HUDEP-2 (cell line): ENCODE measurements around the gene RAI2.

Experiments used
- DNase-seq, 76 experiments: peaks; one replicate each; lab custom pipeline; 2025; ENCODE audit not compliant: unreplicated experiment in 76 of 76; lab: John Stamatoyannopoulos, UW

Gene RAI2

DNA sequence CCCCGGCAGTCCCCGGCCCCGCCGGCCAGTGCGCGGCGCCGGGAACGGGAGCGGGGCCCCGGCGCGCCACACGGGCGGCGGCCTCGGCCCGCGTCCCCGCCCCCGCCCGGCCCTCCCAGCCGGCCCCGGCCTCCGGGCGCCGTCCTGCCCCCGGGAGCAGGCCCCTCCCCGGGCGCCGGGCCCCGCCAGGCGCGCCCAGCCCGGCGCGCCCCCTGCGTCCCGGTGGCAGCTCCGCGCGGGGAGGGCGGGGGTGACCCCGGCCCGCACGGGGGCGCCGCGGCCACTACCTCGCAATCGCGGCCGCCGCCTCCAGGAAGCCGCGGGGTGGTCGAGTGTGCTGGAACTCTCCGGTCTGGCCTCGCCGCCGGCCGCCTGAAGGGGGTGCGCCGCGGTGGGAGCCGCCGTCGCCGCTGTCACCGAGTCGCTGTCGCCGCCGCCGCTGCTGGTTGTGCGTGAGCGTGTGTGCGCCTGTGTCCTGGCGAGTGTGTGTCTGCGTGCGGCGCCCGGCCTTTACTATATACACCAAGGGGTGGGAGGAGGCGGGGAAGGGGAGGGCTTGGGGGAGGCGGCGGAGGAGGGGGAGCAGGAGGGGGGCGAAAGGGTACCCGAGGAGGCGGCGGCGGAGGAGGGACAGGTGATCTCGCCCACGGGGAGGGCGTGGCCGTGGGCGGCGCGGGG is at the start of gene RAI2:
Gene RAI2, minus strand, starts transcription at position 488 of the 678 bp plus-strand sequence. CDS start 59,288 bp downstream, outside the sequence.
- no peak for DNase-seq

DNA sequence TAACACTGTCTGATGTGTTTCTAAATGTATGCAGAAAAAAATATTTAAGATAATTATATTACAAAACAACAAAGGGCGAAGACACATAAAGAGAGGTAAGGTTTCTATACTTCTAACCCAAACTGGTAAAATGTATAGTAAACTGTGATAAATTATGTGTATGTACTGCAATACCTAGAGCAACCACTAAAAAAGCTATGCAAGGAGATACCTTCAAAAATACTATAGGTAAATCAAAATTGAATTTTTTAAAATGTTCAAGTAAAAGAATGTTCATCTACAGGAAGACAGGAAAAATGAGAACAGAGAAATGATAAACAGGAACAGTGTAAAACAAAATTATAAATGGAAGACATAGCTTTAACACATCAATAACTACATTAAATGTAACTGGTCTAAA is 27.3 kb upstream of the RAI2 start:
- no peak for DNase-seq

DNA sequence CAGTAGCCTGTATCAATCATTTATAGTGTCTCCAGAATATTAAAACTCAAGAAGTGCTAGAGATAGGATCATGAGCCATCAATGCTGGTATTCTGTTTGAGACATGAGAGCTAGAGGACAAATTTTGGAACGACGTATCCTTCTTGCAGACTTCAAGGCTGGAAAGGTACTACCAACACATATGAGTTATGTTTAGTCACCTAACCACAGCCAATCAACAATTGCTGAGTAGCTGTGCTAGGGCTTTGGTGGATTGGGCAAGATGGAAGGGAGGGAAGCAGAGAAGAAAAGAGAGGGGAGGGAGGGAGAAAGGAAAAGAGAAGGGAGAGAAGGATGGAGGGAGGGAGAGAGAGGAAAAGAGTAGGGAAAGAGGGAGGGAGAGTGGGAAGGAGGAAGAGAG is 21.6 kb upstream of the RAI2 start:
- no peak for DNase-seq

DNA sequence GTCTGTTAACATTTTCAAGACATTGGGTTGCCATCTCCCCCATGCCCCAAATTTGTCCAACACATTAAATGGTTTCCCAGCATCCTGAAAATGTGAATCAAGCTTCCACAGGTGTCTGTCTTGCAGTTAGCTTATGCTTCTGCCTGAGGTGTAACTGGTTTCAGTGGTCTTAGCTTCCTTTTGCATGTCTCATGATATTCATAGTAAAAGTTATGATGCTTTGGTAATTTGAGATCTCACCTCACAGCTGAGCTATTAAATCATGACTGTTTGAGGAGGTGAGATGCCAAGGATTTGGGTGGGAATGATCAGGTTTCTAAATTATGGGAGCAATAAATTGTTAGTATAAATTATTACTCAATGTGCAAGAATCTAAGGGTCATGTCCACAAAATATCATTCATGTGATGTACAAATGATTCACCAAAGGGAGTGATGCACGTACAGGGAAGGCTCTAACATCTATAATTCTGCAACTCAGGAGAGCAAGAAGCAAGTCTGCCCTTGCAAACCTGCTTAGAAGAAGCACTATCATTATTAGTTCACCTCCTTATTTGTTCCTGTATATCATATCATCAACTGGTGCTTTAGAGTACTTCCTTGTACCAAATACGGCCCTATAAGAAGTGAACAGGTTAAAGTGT is 17.1 kb upstream of the RAI2 start:
- no peak for DNase-seq

DNA sequence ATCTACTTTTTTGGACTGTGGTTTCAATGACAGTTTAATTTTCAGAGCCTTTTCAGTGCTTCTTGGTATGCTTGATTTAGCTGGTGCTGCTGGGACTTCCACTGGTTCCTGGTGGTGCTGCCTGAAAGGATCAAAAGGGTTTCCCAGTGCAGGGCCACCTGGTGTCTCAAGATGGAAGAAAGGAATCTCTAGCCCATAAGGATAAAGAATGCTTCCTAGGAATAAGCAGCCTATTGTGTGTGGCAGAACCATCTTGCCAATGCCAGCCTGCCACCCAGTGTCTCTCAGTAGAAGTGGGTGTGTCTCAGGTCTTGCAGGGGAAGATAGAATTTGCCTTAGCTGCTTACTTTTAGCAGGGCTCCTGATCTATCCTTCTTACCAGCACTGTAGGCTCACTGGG is 15.0 kb upstream of the RAI2 start:
- DNase-seq, result no peak

DNA sequence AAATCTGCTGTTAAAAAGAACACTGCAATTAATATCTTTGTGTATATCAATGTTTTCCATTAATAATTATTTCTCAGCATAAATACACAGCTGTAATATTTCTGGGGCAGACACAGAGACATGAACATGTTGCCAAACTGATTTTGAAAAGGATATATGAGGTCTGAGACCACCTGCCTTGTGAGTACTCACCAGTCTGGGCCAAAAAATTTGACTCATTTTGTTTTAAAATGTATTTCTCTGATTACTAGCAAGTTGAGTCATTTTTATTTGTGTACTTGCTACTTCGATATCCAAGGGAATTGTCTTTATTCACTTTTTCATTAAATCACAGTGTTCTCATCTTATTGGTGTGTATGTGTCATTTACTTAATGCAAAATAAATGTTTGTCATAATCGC is 8.5 kb upstream of the RAI2 start:
- DNase-seq, result no peak

DNA sequence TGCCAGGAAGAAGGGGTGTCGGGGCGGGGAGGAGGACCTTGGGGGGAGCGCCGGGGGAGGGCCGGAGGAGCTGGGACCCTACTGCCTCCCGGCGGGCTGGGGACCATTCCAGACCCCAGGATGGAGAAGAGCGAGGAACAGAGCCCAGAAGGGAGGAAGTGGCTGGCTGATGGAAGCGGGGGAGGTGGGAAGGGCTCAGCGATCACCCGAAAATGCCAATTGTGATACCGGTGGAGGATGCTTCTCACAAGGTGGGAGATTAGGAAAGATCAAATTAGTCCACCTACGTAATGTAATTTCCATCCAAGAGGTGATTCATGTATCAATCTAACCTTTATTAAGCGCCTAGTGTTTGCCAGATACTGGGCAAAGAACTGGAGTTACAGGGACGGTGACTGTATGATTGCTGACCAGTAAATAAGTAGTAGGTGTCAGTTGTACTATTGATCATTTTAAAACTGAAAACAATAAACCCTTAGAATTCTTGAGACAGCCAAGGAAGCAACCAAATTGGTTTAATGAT is 452 bp upstream of the RAI2 start:
- DNase-seq, result no peak

DNA sequence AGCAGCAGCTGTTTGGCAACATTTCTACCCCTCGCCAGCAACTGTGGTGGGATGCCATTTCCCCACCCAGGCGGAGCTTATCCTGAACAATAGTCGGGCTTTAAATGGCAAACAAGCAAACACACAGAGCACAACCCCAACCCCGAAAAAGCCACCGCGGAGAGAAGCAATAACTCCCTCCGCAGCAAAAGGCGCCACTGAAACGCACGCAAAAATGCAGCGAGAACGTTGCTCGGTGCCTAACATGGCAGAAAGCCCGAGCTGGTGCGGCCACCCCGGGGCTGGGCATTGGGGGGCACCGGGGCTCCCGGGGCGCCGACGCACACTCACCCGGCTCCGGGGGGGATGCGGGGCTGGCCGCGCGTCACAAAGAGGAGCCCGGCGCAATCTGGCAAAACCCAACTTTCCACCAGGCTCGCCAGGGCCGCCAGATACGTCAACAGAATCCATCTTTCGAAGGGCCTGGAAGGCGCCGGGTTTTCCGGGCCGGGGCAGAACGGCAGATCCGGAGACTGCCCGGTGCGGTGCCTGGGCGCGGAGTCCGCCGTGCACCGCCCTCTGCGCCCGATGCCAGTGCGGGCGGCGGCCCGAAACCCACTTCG is 818 bp downstream of the RAI2 start:
- DNase-seq, result no peak

DNA sequence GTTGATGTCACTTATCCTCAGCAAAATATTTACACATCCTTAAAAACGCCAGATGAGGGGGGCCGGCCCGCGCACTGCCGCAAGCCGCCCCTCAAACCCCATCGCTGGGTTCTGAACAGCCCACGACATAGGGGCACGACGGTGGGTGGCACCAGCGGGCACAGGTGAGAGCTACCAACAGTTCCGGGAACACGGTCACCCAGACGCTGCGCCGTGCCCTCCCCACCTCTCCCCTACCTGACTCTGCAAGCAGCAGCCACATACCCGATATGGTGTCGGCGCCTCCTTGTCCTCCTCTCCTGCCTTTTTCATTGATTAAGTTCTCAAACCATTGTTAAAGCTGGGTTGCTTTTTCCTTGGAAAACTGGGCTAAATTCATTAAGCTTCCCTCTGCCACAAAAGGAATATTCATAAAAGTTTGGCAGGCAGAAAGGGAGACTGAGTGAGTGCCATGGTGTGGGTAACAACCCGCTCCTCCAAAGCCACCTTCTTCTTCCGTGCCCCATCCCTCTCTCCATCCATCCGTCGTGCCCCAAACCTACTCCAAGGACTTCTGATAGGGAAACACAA is 1.4 kb downstream of the RAI2 start:
- DNase-seq, result no peak

DNA sequence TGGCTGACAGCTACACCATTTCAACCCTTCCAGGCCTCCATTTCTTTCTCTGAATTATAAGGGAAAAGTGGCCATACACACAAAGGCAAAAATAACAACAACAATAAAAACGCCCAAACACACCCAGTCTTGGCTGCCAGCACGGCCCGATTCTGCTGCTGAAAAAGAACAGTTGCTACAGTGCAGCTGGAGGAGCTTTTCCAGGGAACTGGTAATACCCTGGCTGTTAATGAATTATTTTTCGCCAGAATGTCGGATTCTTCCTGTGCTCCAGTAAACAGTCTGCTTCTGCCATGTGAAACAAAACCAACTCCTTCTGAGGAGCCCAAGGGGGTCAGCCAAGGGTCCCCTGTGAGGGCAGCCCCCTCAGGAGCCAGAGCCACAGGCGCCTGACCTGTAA is 6.6 kb downstream of the RAI2 start:
- DNase-seq, result no peak

DNA sequence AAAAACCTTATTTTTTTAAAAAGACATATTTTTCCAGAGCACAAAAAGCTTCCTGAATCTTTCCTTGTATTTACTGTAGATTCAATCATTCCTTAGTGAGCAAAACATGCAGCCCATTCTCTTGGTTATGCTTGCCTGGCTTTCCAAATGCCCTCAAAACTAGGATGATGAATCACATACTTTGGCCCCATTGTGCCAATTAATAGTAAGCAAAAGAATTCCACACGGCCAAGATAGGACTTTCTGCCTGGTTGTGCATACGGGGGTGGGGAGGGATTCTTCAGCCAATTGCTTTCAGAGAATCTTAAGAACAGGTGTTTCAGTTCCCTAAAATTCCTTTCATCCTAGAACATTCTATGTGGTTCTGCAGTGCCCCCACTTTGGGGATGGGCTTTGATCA is 7.0 kb downstream of the RAI2 start:
- no peak for DNase-seq

DNA sequence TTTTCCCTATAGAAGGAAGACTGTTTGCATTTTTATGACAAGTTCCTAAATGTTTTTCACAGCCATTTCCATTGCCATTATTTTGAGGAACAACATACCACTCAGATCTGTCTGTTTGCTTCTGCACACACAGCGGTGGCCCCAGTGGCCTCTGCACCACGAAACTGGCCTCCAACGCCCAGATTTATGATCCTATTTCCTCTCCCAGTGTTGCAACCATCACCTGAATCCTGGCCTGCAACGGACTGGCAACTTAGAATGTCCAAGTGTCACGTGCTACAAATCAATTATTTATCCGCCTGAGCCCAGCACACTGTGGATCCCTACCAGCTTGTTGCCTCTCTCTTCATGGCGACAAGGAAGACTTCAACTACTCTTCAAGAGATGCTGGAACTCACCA is 9.2 kb downstream of the RAI2 start:
- DNase-seq, result no peak

DNA sequence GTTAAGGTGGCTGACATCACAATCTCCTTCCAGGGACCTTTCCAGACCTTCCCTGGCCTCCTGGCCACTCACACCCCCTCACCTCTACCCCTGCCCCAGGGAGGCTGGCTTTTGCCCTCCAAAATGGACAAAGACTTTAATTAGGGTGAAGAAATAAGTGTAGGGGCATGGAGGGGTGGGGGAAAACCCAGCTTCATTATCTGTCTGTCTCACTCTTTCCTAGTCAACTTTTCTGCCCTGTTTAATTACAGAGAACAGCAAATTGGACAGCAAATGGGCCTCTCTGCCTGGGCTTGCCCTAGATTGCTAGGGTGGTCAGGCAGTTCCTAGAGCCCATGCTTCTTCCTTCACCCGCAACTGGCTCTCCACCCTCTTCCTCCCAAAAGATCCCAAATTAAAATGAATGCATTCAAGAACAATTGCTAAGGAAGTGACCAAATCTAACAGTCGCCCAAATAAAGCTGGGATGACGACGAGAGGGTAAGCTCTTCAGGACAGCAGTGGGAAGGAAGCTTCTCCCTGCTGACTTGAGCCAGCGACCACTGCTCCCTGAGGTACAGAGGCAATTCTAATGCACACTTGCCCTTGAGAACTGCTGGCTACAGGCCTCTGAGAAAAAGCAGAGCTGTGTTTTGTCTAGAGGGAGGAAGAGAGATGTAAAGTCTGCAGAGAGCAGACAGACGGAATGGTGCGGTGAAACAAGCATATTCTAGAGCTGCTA is 12.4 kb downstream of the RAI2 start:
- DNase-seq, result no peak

DNA sequence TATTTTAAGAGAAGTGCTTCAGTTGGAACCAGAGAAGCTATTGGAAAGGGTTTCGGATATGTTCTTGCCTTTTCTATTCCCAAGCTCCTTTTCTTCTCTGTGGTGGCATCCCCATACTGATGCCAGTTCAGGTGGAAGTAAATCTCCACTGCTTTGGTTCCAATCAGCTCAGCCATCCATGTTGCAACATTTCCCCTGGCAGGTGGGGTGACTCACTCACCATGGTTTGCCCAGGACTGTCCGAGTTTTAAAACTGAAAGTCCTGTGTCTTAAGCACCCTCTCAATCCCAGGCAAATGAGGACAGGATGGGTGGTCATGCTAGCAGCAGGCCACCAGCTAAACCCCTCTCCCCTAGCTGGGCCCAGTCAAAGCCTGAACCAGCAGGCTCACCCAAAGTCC is 15.1 kb downstream of the RAI2 start:
- DNase-seq, result no peak

DNA sequence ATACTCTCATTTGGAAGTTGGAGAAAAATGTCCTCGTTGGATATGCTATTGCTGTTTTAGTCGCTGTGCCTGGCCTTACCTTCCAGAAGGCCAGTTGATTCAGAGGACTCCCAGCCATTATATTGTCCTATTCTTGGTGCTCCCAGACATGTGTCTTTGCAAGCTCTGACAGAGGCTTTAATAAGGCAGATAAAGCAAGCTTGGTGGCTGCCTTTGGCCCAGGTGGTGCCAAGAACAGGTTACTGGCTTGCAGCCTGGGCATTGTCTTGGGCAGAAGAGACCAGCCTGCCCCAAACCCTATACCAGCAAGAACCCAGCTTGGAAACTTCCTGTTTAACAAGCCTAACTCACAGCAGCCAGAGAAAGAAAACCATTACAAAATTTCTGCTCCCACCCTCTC is 16.9 kb downstream of the RAI2 start:
- DNase-seq, result no peak

DNA sequence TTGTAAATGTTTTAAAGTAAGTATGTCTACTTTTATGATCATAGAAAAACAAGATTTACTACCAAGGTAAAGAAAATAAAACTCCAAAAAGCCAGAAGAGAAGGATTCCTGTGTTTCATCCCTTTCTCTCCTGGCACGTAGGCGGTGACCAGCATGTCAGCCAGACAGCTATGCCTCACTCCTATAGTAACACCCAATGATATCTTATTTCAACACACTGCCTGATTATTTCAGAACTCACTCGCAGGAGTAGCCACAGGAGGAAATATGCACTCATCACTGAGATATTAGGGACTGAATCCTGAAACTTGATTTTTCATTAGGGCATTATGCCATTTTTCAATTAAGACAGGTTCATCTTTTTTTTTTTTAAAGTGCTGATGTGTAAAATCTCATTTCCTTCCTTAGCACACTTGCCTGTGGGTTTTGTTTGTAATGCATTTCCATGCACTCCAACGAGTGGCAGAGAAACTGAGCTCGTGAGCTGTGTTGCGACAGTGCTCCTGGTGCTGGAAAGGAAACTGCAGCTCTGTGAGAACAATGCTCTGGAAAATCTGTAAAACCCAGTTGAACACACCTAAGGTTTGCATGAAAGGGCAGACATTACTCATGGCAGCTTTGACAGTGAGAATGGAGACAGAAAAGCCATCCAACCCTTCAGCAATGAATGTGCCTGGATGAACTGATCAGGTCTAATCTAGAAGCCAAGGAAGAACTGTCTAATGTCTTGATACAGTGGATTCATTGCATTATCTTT is 18.2 kb downstream of the RAI2 start:
- no peak for DNase-seq

DNA sequence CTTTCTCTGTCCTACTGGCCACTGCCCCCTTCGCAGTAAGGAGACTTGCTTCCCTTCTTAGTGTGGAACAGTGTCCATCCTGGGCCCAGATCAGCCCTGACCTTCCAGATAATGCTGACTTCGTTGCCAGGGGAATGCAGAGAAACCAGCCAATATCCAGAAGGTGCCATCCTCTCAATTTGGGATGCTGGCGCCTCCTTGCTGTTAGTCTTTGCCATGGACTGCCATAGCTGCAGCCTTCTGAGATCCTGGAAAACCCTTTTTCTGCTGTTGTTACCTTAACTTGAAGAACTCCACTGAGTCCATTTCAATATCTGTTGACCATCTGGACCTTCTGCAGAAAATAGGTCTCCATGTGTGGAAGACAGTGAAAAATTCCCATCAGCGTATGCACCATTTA is 21.8 kb downstream of the RAI2 start:
- DNase-seq, result no peak

DNA sequence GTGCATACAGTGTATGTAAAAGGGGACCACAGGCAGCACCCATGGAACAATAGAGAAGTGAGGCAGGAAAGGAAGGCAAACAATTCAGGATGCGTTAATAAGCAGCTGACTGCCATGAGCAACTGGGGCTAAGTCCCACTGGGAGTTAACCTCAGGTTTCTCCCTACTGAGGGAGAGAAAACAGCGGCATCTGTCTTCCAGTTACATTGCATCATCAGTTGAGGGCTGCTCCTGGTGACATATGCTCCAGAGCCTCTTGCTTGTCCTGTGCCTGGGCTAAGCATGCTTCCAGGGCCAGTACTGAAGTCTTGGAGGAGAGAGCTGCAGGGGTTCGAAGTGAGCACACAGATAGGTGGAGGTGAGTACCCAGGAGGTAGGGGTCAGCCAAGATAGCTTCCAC is 24.3 kb downstream of the RAI2 start:
- no peak for DNase-seq

DNA sequence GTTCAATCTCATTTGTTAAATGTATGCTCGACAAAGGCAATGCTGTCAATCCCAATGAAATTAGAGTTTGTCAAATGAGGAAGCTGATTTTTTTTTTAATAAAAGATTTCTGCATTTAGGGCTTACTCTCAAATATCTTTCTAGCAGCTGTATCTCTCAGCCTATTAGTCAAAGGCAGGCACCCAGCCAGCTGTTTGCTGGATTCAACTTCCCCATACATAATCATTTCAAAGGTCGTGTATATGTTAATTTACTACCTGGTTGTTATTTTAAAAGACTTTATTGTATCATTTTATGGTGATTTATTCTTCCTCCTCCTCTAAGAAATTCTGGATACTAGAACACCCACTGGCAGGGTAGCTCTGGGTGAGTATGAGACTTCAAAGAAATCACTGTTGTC is 27.1 kb downstream of the RAI2 start:
- DNase-seq, result no peak

DNA sequence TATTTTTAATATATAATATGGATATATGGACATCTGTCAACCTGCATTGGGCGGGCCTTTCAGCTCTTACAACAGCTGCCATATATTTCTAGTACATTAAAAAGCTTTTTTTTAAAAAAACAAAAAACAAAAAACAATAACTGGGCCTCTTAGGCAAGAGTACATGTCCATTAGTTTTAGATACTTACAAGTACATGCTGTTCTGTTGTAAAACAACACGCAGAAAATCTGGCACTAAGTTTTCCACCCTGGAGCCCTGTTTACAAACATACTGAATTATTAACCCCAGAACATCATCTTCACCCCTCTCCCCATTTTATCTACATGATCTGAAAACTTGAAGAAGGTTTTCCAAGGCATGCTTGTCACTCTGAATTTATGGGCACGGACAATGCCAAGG is 29.8 kb downstream of the RAI2 start:
- DNase-seq, result no peak
